ENCODE measurements around the gene KRT6B. TPM values are rescaled to one million over a fixed set of nuclear protein-coding genes. Genes with fewer than 3 reads are reported as not detected.
"Not testable (repeated sequence)": the region's sequence is repeated elsewhere in the genome, so short reads cannot be mapped to it uniquely, and the experiment has no call there.

KRT6B gene
- total RNA-seq, 8 experiments from 2014 or later: 0.05 to 0.24 TPM; not detected in 6

GRCh38 chr12:52491495-52491894, 39.5 kb upstream of the KRT6B start:
- H3K4me3 ChIP-seq; H3K4me1 ChIP-seq (replicated peaks in 1 of 2); in situ Hi-C loops (cut with MboI; ENCODE audit: low pct_unique_long_range_greater_than_20kb in 2 of 9, low sequenced_read_pairs in 9 of 9, unreplicated experiment in 9 of 9); H3K27ac ChIP-seq; ATAC-seq (replicated peaks in 6 of 8): not testable (repeated sequence)
- WGBS, 10 experiments: 40 to 95% (median 73%) methylated on average over 1 to 6 of the region's 8 CpGs; no CpG with 5 or more reads in 4 of the 10 experiments

GRCh38 chr12:52488736-52489135, 36.8 kb upstream of the KRT6B start:
- in situ Hi-C loops (cut with MboI; ENCODE audit: low pct_unique_long_range_greater_than_20kb in 2 of 9, low sequenced_read_pairs in 9 of 9, unreplicated experiment in 9 of 9): no loop called here
- ATAC-seq (replicated peaks in 6 of 8): no peak
- Histone ChIP-seq H3K4me1 (replicated peaks in 1 of 2) (no peaks in the 10 kb centered on the region), H3K27ac (no peak overlapping the region), H3K4me3 (no peak overlapping the region)

GRCh38 chr12:52487744-52488443, 35.9 kb upstream of the KRT6B start:
- H3K27ac ChIP-seq; in situ Hi-C loops (cut with MboI; ENCODE audit: low pct_unique_long_range_greater_than_20kb in 2 of 9, low sequenced_read_pairs in 9 of 9, unreplicated experiment in 9 of 9); H3K4me3 ChIP-seq; ATAC-seq (replicated peaks in 6 of 8); H3K4me1 ChIP-seq (replicated peaks in 1 of 2): not testable (repeated sequence)
- WGBS, 10 experiments: 60 to 100% (median 87%) methylated on average over 1 to 3 of the region's 15 CpGs; no CpG with 5 or more reads in 6 of the 10 experiments

- 30 to 100% (median 60%) methylated on average over 1 of the region's 1 CpG; no CpG with 5 or more reads in 1 of the 10 experiments for WGBS, 10 experiments
- in situ Hi-C loops (cut with MboI; ENCODE audit: low pct_unique_long_range_greater_than_20kb in 2 of 9, low sequenced_read_pairs in 9 of 9, unreplicated experiment in 9 of 9): no loop called here
- no peak for ATAC-seq (replicated peaks in 6 of 8)
- Histone ChIP-seq H3K4me3 (no peak overlapping the region), H3K4me1 (replicated peaks in 1 of 2) (no peaks in the 10 kb centered on the region), H3K27ac (no peak overlapping the region)
Measured at GRCh38 chr12:52487211-52487610, 35.3 kb upstream of the KRT6B start.

- no peak for ATAC-seq (replicated peaks in 6 of 8)
- WGBS, 10 experiments: 0 to 96% (median 58%) methylated on average over 2 to 5 of the region's 5 CpGs; no CpG with 5 or more reads in 2 of the 10 experiments
Measured at GRCh38 chr12:52486166-52487105, 34.5 kb upstream of the KRT6B start.

GRCh38 chr12:52480073-52480472, 28.1 kb upstream of the KRT6B start:
- Histone ChIP-seq H3K27ac (no peak overlapping the region), H3K4me1 (replicated peaks in 1 of 2) (no peaks in the 10 kb centered on the region), H3K4me3 (no peak overlapping the region)
- no peak for ATAC-seq (replicated peaks in 6 of 8)
- in situ Hi-C loops (cut with MboI; ENCODE audit: low pct_unique_long_range_greater_than_20kb in 2 of 9, low sequenced_read_pairs in 9 of 9, unreplicated experiment in 9 of 9): no loop called here
- WGBS, 10 experiments: 0 to 34% (median 29%) methylated on average over 1 to 3 of the region's 3 CpGs; no CpG with 5 or more reads in 5 of the 10 experiments

More at GRCh38 chr12:52486166-52487105, 34.5 kb upstream of the KRT6B start:
- Histone ChIP-seq H3K27ac (no peak overlapping the region), H3K4me3 (no peak overlapping the region), H3K4me1 (replicated peaks in 1 of 2) (no peaks in the 10 kb centered on the region)
- in situ Hi-C loops (cut with MboI; ENCODE audit: low pct_unique_long_range_greater_than_20kb in 2 of 9, low sequenced_read_pairs in 9 of 9, unreplicated experiment in 9 of 9): no loop called here

GRCh38 chr12:52477651-52478050, 25.7 kb upstream of the KRT6B start:
- Histone ChIP-seq H3K4me3 (no peak overlapping the region), H3K4me1 (replicated peaks in 1 of 2) (no peaks in the 10 kb centered on the region), H3K27ac (no peak overlapping the region)
- ATAC-seq (replicated peaks in 6 of 8): no peak
- 40 to 100% (median 73%) methylated on average over 1 to 2 of the region's 2 CpGs; no CpG with 5 or more reads in 4 of the 10 experiments for WGBS, 10 experiments
- in situ Hi-C loops (cut with MboI; ENCODE audit: low pct_unique_long_range_greater_than_20kb in 2 of 9, low sequenced_read_pairs in 9 of 9, unreplicated experiment in 9 of 9): no loop called here

- ATAC-seq (replicated peaks in 6 of 8): no peak
- WGBS, 10 experiments: 23 to 90% (median 63%) methylated on average over 1 to 2 of the region's 2 CpGs
- no peak overlapping the region for H3K4me3 ChIP-seq
- in situ Hi-C loops (cut with MboI; ENCODE audit: low pct_unique_long_range_greater_than_20kb in 2 of 9, low sequenced_read_pairs in 9 of 9, unreplicated experiment in 9 of 9): no loop called here
- H3K4me1 ChIP-seq (replicated peaks in 1 of 2): no peaks in the 10 kb centered on the region
- H3K27ac ChIP-seq: no peak overlapping the region
Measured at GRCh38 chr12:52474212-52474611, 22.3 kb upstream of the KRT6B start.

- in situ Hi-C loops (cut with MboI; ENCODE audit: low pct_unique_long_range_greater_than_20kb in 2 of 9, low sequenced_read_pairs in 9 of 9, unreplicated experiment in 9 of 9): no loop called here
- H3K4me3 ChIP-seq: no peak within 1 kb of the TSS
- no peak for ATAC-seq (replicated peaks in 6 of 8)
- H3K27ac ChIP-seq: no peak within 1 kb of the TSS
- no peaks in the 10 kb centered on the region for H3K4me1 ChIP-seq (replicated peaks in 1 of 2)
- WGBS, 10 experiments: 14 to 84% (median 40%) methylated on average over 1 to 4 of the region's 4 CpGs; no CpG with 5 or more reads in 5 of the 10 experiments
Measured at GRCh38 chr12:52473768-52474167, 21.8 kb upstream of the KRT6B start, which contains the start of gene KRT6C. Gene KRT6C, minus strand, starts transcription at chr12:52473805. Its CDS starts 68 bp downstream, at chr12:52473737.

GRCh38 chr12:52469853-52470252, 17.9 kb upstream of the KRT6B start:
- H3K4me1 ChIP-seq (replicated peaks in 1 of 2): no peaks in the 10 kb centered on the region
- H3K27ac ChIP-seq: no peak overlapping the region
- in situ Hi-C loops (cut with MboI; ENCODE audit: low pct_unique_long_range_greater_than_20kb in 2 of 9, low sequenced_read_pairs in 9 of 9, unreplicated experiment in 9 of 9): no loop called here
- no peak for ATAC-seq (replicated peaks in 6 of 8)
- H3K4me3 ChIP-seq: no peak overlapping the region
- 14 to 100% (median 62%) methylated on average over 1 to 3 of the region's 4 CpGs; no CpG with 5 or more reads in 2 of the 10 experiments for WGBS, 10 experiments

GRCh38 chr12:52464897-52465296, 13.0 kb upstream of the KRT6B start:
- ATAC-seq (replicated peaks in 6 of 8): no peak
- Histone ChIP-seq H3K4me3 (no peak overlapping the region), H3K4me1 (replicated peaks in 1 of 2) (no peaks in the 10 kb centered on the region), H3K27ac (no peak overlapping the region)
- WGBS, 10 experiments: 0 to 100% (median 35%) methylated on average over 1 to 2 of the region's 2 CpGs; no CpG with 5 or more reads in 1 of the 10 experiments
- in situ Hi-C loops (cut with MboI; ENCODE audit: low pct_unique_long_range_greater_than_20kb in 2 of 9, low sequenced_read_pairs in 9 of 9, unreplicated experiment in 9 of 9): no loop called here

- 7 to 80% (median 55%) methylated on average over 2 to 5 of the region's 5 CpGs; no CpG with 5 or more reads in 2 of the 10 experiments for WGBS, 10 experiments
Measured at GRCh38 chr12:52461693-52462092, 9.7 kb upstream of the KRT6B start.

GRCh38 chr12:52458861-52459260, 6.9 kb upstream of the KRT6B start:
- Histone ChIP-seq H3K4me3 (no peak overlapping the region), H3K4me1 (replicated peaks in 1 of 2) (no peaks in the 10 kb centered on the region), H3K27ac (no peak overlapping the region)
- in situ Hi-C loops (cut with MboI; ENCODE audit: low pct_unique_long_range_greater_than_20kb in 2 of 9, low sequenced_read_pairs in 9 of 9, unreplicated experiment in 9 of 9): no loop called here
- WGBS, 10 experiments: 50 to 100% (median 84%) methylated on average over 3 to 5 of the region's 5 CpGs; no CpG with 5 or more reads in 2 of the 10 experiments
- no peak for ATAC-seq (replicated peaks in 6 of 8)

More at GRCh38 chr12:52461693-52462092, 9.7 kb upstream of the KRT6B start:
- no peaks in the 10 kb centered on the region for H3K4me1 ChIP-seq (replicated peaks in 1 of 2)
- H3K4me3 ChIP-seq: no peak overlapping the region
- in situ Hi-C loops (cut with MboI; ENCODE audit: low pct_unique_long_range_greater_than_20kb in 2 of 9, low sequenced_read_pairs in 9 of 9, unreplicated experiment in 9 of 9): no loop called here
- H3K27ac ChIP-seq: no peak overlapping the region
- ATAC-seq (replicated peaks in 6 of 8): no peak
